Lung (tissue), 12 donors: ENCODE results near the gene ALDH16A1. TPM values are rescaled to one million over a fixed set of nuclear protein-coding genes. Genes with fewer than 3 reads are reported as not detected.

ENCODE experiments used
- ATAC-seq: fragments of 200-7000 bp; cut with Tn5 transposase; one replicate; pipeline ENCODE4 v1.9.1; 2020; ENCODE audit warnings: moderate number of reproducible peaks; ENCODE audit not compliant: insufficient read depth, low FRiP score
- DNase-seq, 3 donors: peaks; one replicate each; pipeline ENCODE4 v3.0.0-alpha.2; 2013 to 2017
- H3K27ac ChIP-seq, 2 donors: one replicate each; pipeline ENCODE4 v1.5.1; 2013; ENCODE audit warnings: mild to moderate bottlenecking in 2 of 2, moderate library complexity in 2 of 2, control low read depth in 1 of 2, inconsistent platforms in 1 of 2, low read depth in 1 of 2, low read length in 1 of 2
- H3K27me3 ChIP-seq, 3 donors: one replicate each; pipeline ENCODE4 v1.5.1; 2013; ENCODE audit warnings: low read length in 2 of 3; ENCODE audit not compliant: control insufficient read depth in 3 of 3, insufficient read depth in 3 of 3
- H3K36me3 ChIP-seq, 4 donors: one replicate each; pipeline ENCODE4 v1.5.1; 2013; ENCODE audit warnings: low read length in 4 of 4, mild to moderate bottlenecking in 1 of 4, moderate library complexity in 1 of 4; ENCODE audit not compliant: control insufficient read depth in 4 of 4, insufficient read depth in 4 of 4
- H3K4me1 ChIP-seq, 5 donors: one replicate each; pipeline ENCODE4 v1.5.1; 2013; ENCODE audit warnings: low read length in 5 of 5, mild to moderate bottlenecking in 2 of 5, moderate library complexity in 1 of 5; ENCODE audit not compliant: control insufficient read depth in 5 of 5, insufficient read depth in 5 of 5
- H3K4me3 ChIP-seq: one replicate; pipeline ENCODE4 v1.5.1; 2013; ENCODE audit warnings: mild to moderate bottlenecking, control low read depth, moderate library complexity
- H3K9ac ChIP-seq, 2 donors: one replicate each; pipeline ENCODE4 v1.5.1; 2013; ENCODE audit warnings: low read length in 2 of 2, control low read depth in 1 of 2; ENCODE audit not compliant: insufficient read depth in 1 of 2
- H3K9me3 ChIP-seq, 4 donors: one replicate each; pipeline ENCODE4 v1.5.1; 2013; ENCODE audit warnings: low read length in 3 of 4, mild to moderate bottlenecking in 1 of 4, moderate library complexity in 1 of 4; ENCODE audit not compliant: control insufficient read depth in 4 of 4, insufficient read depth in 3 of 4
- WGBS, 2 donors: extraction: QIAGEN DNeasy Blood & Tissue Kit; methylation state at CpG; one replicate each; pipeline ENCODE4 v1.1.7; 2013; 5-methylcytosine and 5-hydroxymethylcytosine counted together
- polyA plus RNA-seq, 2 donors: library from polyadenylated mRNA; stranded (reverse); fragments of 200-250 nt; gene quantifications; one replicate each; pipeline ENCODE4 v1.2.1, GENCODE V29; 2013
- total RNA-seq, 2 donors: library from RNA; depleted of rRNA in 1 of 2; stranded (reverse); fragments of >200 nt in 1 of 2; gene quantifications; one replicate each; pipeline ENCODE4 v1.2.1, GENCODE V29; 2014 to 2021
- TF ChIP-seq, protein P1 (sequence below): IDR thresholded peaks from 2 replicates; pipeline ENCODE4 v1.5.1; 2012; ENCODE audit warnings: mild to moderate bottlenecking; ENCODE audit errors: control extremely low read depth, extremely low read depth
- donor health status: control.
- donor health status: control.
- donor health status: Bipolar disorder and iron deficiency.
- donor health status: healthy.
- donor health status: DM: yes; HTN: yes; CAD: no.

ALDH16A1 gene
- total and polyA plus RNA-seq, 4 donors = 21.1 to 53.3 (median 37.4) TPM

DNA sequence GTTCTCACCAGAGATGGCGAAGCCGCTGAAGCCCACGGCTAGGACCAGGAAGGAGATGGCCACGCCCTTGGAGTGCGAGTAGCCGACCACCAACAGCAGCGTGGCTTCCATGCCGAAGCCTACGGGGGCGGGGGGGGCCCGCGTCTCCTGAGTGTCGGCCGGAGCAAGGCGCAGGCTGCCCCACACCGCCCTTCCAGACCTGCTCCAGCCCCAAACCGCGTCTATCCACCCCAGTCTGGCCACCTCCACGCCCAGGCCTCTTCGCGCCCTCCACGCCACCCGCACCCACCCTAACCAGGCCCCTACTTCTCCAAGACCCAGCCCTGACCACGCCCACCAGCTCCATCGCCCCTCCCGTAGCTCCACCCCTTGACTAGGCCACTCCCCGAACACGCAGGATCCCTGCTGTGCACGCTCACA, 21.7 kb upstream of the ALDH16A1 start:
- Histone ChIP-seq H3K27me3 (peaks cover 4 to 98% (median 84%) of the 10 kb centered on the region in 3 donors), H3K4me1 (peaks cover 0 to 3% (median 0%) of the 10 kb centered on the region in 5 donors), H3K9ac (no peak overlapping the region), H3K9me3 (peaks cover 0 to 5% (median 0%) of the 10 kb centered on the region in 4 donors), H3K27ac (no peak overlapping the region), H3K4me3 (no peak overlapping the region), H3K36me3 (no peaks in the 10 kb centered on the region)
- WGBS, 2 donors = 38 to 56% methylated on average over 26 to 29 of the region's 29 CpGs
- DNase-seq = no peak
- TF ChIP-seq, protein P1, sequence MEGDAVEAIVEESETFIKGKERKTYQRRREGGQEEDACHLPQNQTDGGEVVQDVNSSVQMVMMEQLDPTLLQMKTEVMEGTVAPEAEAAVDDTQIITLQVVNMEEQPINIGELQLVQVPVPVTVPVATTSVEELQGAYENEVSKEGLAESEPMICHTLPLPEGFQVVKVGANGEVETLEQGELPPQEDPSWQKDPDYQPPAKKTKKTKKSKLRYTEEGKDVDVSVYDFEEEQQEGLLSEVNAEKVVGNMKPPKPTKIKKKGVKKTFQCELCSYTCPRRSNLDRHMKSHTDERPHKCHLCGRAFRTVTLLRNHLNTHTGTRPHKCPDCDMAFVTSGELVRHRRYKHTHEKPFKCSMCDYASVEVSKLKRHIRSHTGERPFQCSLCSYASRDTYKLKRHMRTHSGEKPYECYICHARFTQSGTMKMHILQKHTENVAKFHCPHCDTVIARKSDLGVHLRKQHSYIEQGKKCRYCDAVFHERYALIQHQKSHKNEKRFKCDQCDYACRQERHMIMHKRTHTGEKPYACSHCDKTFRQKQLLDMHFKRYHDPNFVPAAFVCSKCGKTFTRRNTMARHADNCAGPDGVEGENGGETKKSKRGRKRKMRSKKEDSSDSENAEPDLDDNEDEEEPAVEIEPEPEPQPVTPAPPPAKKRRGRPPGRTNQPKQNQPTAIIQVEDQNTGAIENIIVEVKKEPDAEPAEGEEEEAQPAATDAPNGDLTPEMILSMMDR = no peak
- no peak for ATAC-seq

- 7 to 9% methylated on average over 58 to 63 of the region's 63 CpGs for WGBS, 2 donors
- peaks cover 0 to 7% (median 0%) of the 10 kb centered on the region in 4 donors for H3K9me3 ChIP-seq
- no peak for ATAC-seq
- H3K4me1 ChIP-seq = peaks cover 0 to 5% (median 0%) of the 10 kb centered on the region in 5 donors
- H3K4me3 ChIP-seq = no peak overlapping the region
- H3K27me3 ChIP-seq = peaks cover 4 to 98% (median 84%) of the 10 kb centered on the region in 3 donors
- TF ChIP-seq, protein P1 = no peak
- no peak for DNase-seq
- no peak overlapping the region for H3K9ac ChIP-seq
- H3K36me3 ChIP-seq = no peaks in the 10 kb centered on the region
- H3K27ac ChIP-seq = no peak overlapping the region
These were observed 20.6 kb upstream of the ALDH16A1 start for GRCh38 chr19:49432141-49433073.

DNA sequence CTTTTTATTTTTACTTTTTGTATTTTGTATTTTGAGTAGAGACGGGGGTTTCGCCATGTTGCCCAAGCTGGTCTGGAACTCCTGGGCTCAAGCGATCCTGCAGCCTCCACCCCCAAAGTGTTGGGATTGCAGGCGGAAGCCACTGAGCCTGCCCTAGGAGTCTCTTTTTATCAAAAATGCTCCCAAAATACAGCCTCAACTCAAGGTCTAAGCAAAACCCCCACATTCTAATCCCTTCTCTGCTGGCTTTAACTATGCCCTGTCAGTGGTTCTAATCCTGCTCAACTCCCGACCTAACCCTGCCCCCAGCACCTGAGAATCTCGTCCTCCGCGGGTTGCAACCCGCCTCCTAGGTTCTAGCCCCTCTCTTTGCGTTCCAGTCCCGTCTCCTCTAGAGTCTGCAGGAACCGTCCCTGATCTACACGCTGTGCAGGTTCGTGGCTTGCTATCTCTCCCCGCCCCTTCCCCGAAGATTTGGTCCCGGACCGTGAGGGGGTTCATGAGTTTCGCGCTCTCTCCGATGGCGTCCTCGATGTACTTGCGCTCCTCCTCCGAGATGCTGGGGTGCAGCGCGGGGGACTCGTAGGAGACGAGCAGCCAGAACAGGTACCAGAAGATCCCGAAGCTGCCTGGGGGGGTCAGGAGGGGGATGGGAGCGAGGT, 19.7 kb upstream of the ALDH16A1 start:
- no peak for ATAC-seq
- 17 to 18% methylated on average over 31 of the region's 31 CpGs for WGBS, 2 donors
- H3K27me3 ChIP-seq = peaks cover 4 to 99% (median 86%) of the 10 kb centered on the region in 3 donors

More for the DNA sequence above, 19.7 kb upstream of the ALDH16A1 start:
- no peak for DNase-seq
- no peak overlapping the region for H3K9ac ChIP-seq
- H3K4me3 ChIP-seq = no peak overlapping the region
- no peaks in the 10 kb centered on the region for H3K36me3 ChIP-seq
- H3K9me3 ChIP-seq = peaks cover 0 to 7% (median 0%) of the 10 kb centered on the region in 4 donors
- no peak overlapping the region for H3K27ac ChIP-seq
- H3K4me1 ChIP-seq = peaks cover 0 to 5% (median 0%) of the 10 kb centered on the region in 5 donors
- TF ChIP-seq, protein P1 = no peak
